A549 treated with AZD9567 at 1 μM for 4 hours (cell line): ENCODE data around the gene NTF4. TPM values are rescaled to one million over a fixed set of nuclear protein-coding genes. Genes with fewer than 3 reads are reported as not detected.

Source experiments
- total RNA-seq: library from RNA; stranded (reverse); fragments of 200-300 nt; extraction: Qiagen RNA extraction; gene quantifications from 5 replicates; pipeline ENCODE4 v1.2.3, GENCODE V29; 2022; ENCODE audit not compliant: insufficient read depth

NTF4 gene
- total RNA-seq, result 0.34 to 0.47 TPM (median 0.40 TPM) in 4 of 5 replicates, not detected in the other

GRCh38 chr19:49064768-49065611 lies at the start of gene NTF4:
NTF4 (minus strand) TSS chr19:49064818; CDS start chr19:49061997, 2,821 bp downstream.

GRCh38 chr19:49113762-49114629 lies 49.4 kb upstream of the NTF4 start, which contains the start of gene LIN7B:
LIN7B (plus strand) TSS chr19:49114370; CDS start chr19:49114405, 35 bp downstream.

GRCh38 chr19:49085020-49085867 lies 20.6 kb upstream of the NTF4 start, which contains the start of gene SNRNP70:
SNRNP70 (plus strand) TSS chr19:49085451; CDS start chr19:49086415, 964 bp downstream.

GRCh38 chr19:49057636-49058234 lies 6.9 kb downstream of the NTF4 start, which contains the start of gene CGB7:
CGB7 (minus strand) TSS chr19:49057749; CDS start chr19:49055375, 2,374 bp downstream.

GRCh38 chr19:49049011-49049410 lies 15.6 kb downstream of the NTF4 start, which contains the start of gene CGB8:
CGB8 (minus strand) TSS chr19:49049111; CDS start chr19:49048739, 372 bp downstream.

GRCh38 chr19:49043548-49043947 lies 21.1 kb downstream of the NTF4 start, which contains the start of gene CGB5:
CGB5 (plus strand) TSS chr19:49043848; CDS start chr19:49044210, 362 bp downstream.

GRCh38 chr19:49036815-49037214 lies 27.8 kb downstream of the NTF4 start, which contains the start of gene CGB1:
CGB1 (minus strand) TSS chr19:49036895; CDS start chr19:49036711, 184 bp downstream.

GRCh38 chr19:49031642-49032301 lies 32.8 kb downstream of the NTF4 start, which contains the start of gene CGB2:
CGB2 (plus strand) TSS chr19:49031890; CDS start chr19:49032096, 206 bp downstream.

GRCh38 chr19:49024233-49024632 lies 40.4 kb downstream of the NTF4 start, which contains the start of gene CGB3:
CGB3 (minus strand) TSS chr19:49024333; CDS start chr19:49023971, 362 bp downstream.

GRCh38 chr19:49017041-49017665 lies 47.5 kb downstream of the NTF4 start, which contains the start of gene LHB:
LHB (minus strand) TSS chr19:49017091; CDS start chr19:49017081, 10 bp downstream.

Other genes with a start within 250 kb of the NTF4 start
- 9.3 to 17.4 TPM (median 13.4 TPM) in 5 replicates for gene HSD17B14, start 228.3 kb downstream of the NTF4 start, total RNA-seq
- 1.1 to 1.7 TPM (median 1.2 TPM) in 5 replicates for gene PLEKHA4, start 196.2 kb downstream of the NTF4 start, total RNA-seq
- gene PPP1R15A, start 192.4 kb downstream of the NTF4 start, total RNA-seq, result 77.7 to 128 TPM (median 99.5 TPM) in 5 replicates
- not detected in 5 replicates for gene TULP2, start 166.1 kb downstream of the NTF4 start, total RNA-seq
- gene NUCB1, start 164.5 kb downstream of the NTF4 start, total RNA-seq, result 196 to 206 TPM (median 200 TPM) in 5 replicates
- gene DHDH, start 131.1 kb downstream of the NTF4 start, total RNA-seq, result 1.5 to 1.7 TPM (median 1.5 TPM) in 4 of 5 replicates, not detected in the other
- gene BAX, start 109.9 kb downstream of the NTF4 start, total RNA-seq, result 289 to 347 TPM (median 317 TPM) in 5 replicates
- gene FTL, start 99.5 kb downstream of the NTF4 start, total RNA-seq, result 15,391 to 23,528 TPM (median 18,182 TPM) in 5 replicates
- 18.5 to 36.7 TPM (median 21.4 TPM) in 5 replicates for gene GYS1, start 71.5 kb downstream of the NTF4 start, total RNA-seq
- gene RUVBL2, start 70.9 kb downstream of the NTF4 start, total RNA-seq, result 214 to 245 TPM (median 233 TPM) in 5 replicates
- gene LHB, start 47.7 kb downstream of the NTF4 start, total RNA-seq, result not detected in 5 replicates
- 0.16 TPM in 1 of 5 replicates, not detected in the others for gene CGB3, start 40.5 kb downstream of the NTF4 start, total RNA-seq
- gene CGB2, start 32.9 kb downstream of the NTF4 start, total RNA-seq, result 0.17 to 0.31 TPM (median 0.31 TPM) in 3 of 5 replicates, not detected in the others
- 0.31 TPM in 1 of 5 replicates, not detected in the others for gene CGB1, start 27.9 kb downstream of the NTF4 start, total RNA-seq
- 0.27 to 0.72 TPM (median 0.49 TPM) in 4 of 5 replicates, not detected in the other for gene CGB5, start 21.0 kb downstream of the NTF4 start, total RNA-seq
- 2.3 to 6.3 TPM (median 2.8 TPM) in 5 replicates for gene CGB8, start 15.7 kb downstream of the NTF4 start, total RNA-seq
- 0.45 to 0.84 TPM (median 0.56 TPM) in 4 of 5 replicates, not detected in the other for gene CGB7, start 7.1 kb downstream of the NTF4 start, total RNA-seq
- not detected in 5 replicates for gene KCNA7, start 7.9 kb upstream of the NTF4 start, total RNA-seq
- 321 to 348 TPM (median 341 TPM) in 5 replicates for gene SNRNP70, start 20.6 kb upstream of the NTF4 start, total RNA-seq
- 5.5 to 9.1 TPM (median 6.9 TPM) in 5 replicates for gene LIN7B, start 49.6 kb upstream of the NTF4 start, total RNA-seq
- 1.2 to 2.0 TPM (median 1.8 TPM) in 4 of 5 replicates, not detected in the other for gene C19orf73, start 54.3 kb upstream of the NTF4 start, total RNA-seq
- gene PPFIA3, start 54.7 kb upstream of the NTF4 start, total RNA-seq, result 3.3 to 9.3 TPM (median 8.5 TPM) in 5 replicates
- gene HRC, start 90.6 kb upstream of the NTF4 start, total RNA-seq, result not detected in 5 replicates
- 6.2 to 11.3 TPM (median 9.7 TPM) in 5 replicates for gene TRPM4, start 93.0 kb upstream of the NTF4 start, total RNA-seq